Activated CD4-positive, alpha-beta memory T cell treated with anti-CD3 and anti-CD28 coated beads, Interleukin-2, amount 10 ng/mL, durations not matched to agents 7 days and 5 days (primary cell): ENCODE data around the gene RANBP17. TPM values are rescaled to one million over a fixed set of nuclear protein-coding genes. Genes with fewer than 3 reads are reported as not detected.
"Not testable (repeated sequence)": the region's sequence is repeated elsewhere in the genome, so short reads cannot be mapped to it uniquely, and the experiment has no call there.

ENCODE experiments used
- CTCF ChIA-PET: fragments of 350-600 bp; sonication (Branson Sonifier 250); formaldehyde crosslinking; loops from one replicate; lab custom pipeline; 2021; ENCODE audit warnings: antibody characterized with exemption, inconsistent platforms; lab: Charles Lee
- POLR2A ChIA-PET: fragments of 350-600 bp; sonication (Branson Sonifier 250); formaldehyde crosslinking; loops from one replicate; lab custom pipeline; 2021; ENCODE audit warnings: antibody characterized with exemption; lab: Charles Lee
- DNase-seq: peaks from one replicate; pipeline ENCODE4 v3.0.0-alpha.2; 2020
- H3K27ac Mint-ChIP-seq: one replicate; pipeline ENCODE4 v1.8.0; 2021; ENCODE audit warnings: mild to moderate bottlenecking, mixed read lengths
- H3K27me3 Mint-ChIP-seq: one replicate; pipeline ENCODE4 v1.8.0; 2021; ENCODE audit warnings: mixed read lengths
- H3K36me3 Mint-ChIP-seq: one replicate; pipeline ENCODE4 v1.8.0; 2021; ENCODE audit warnings: low read depth, mixed read lengths
- H3K4me1 Mint-ChIP-seq: one replicate; pipeline ENCODE4 v1.8.0; 2021; ENCODE audit warnings: mixed read lengths
- H3K4me3 Mint-ChIP-seq: one replicate; pipeline ENCODE4 v1.8.0; 2021; ENCODE audit warnings: mild to moderate bottlenecking, mixed read lengths
- H3K9me3 Mint-ChIP-seq: one replicate; pipeline ENCODE4 v1.8.0; 2021; ENCODE audit warnings: mixed read lengths
- total RNA-seq, 2 experiments: library from RNA; stranded (reverse); gene quantifications; one replicate each; pipeline ENCODE4 v1.2.3, GENCODE V29; 2021

Gene RANBP17
- total RNA-seq, 2 experiments from 2014 or later: not detected

DNA sequence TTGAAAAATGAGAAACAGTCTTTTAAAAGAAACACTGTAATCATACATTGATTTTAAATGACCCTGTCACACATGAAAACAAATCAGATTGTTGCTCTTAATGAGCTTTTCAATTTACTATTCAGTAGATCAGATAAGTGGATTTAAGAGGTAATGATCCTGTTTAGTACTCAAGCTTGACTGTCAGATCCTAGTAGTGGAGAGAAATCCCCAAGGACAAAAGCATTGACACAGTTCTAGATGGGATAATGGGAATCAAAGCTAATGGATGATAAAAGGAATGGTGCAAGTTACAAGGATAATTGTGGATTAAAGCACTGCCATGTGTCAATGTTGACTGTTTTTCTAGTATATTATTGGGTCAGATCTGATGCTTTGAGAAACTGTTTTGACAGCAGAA lies 304.9 kb downstream of the RANBP17 start:
- Mint-ChIP-seq H3K27ac (no peak overlapping the region), H3K4me1 (no peaks in the 10 kb centered on the region), H3K9me3 (no peaks in the 10 kb centered on the region), H3K27me3 (peaks cover 11% of the 10 kb centered on the region), H3K36me3 (no peaks in the 10 kb centered on the region), H3K4me3 (no peak overlapping the region)
- no peak for DNase-seq
- POLR2A ChIA-PET: no interaction called here
- CTCF ChIA-PET: no interaction called here

DNA sequence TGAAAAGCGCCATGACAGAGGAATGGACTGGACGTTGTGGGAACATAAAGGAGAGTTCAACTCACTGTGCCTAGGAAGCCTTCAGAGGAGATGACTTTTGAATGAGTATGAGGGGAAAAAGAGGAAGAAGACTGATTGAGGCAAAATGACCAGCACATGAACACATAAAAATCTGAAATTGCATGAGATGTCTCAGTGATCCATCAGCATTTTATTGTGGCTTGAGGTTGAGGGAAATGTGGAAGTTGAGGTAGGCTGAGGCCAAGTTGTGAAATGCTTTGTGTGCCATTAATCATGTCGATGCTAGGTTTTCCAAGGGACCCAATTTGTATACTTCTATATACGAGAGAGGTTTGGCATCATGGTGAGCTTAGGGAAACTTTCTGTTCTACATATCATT lies 306.4 kb downstream of the RANBP17 start:
- ChIA-PET CTCF (no interaction called here), POLR2A (no interaction called here)
- H3K27me3 Mint-ChIP-seq: peaks cover 11% of the 10 kb centered on the region
- H3K36me3 Mint-ChIP-seq: no peaks in the 10 kb centered on the region
- no peak for DNase-seq
- H3K4me3 Mint-ChIP-seq: no peak overlapping the region
- no peak overlapping the region for H3K27ac Mint-ChIP-seq
- H3K4me1 Mint-ChIP-seq: no peaks in the 10 kb centered on the region
- no peaks in the 10 kb centered on the region for H3K9me3 Mint-ChIP-seq

DNA sequence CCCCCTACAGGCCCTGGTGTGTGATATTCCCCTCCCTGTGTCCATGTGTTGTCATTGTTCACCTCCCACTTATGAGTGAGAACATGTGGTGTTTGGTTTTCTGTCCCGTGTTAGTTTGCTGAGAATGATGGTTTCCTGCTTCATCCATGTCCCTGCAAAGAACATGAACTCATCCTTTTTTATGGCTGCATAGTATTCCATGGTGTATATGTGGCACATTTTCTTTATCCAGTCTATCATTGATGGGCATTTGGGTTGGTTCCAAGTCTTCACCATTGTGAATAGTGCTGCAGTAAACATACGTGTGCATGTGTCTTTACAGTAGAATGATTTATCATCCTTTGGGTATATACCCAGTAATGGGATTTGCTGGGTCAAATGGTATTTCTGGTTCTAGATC lies 313.1 kb downstream of the RANBP17 start:
- POLR2A ChIA-PET, DNase-seq, CTCF ChIA-PET, H3K27ac Mint-ChIP-seq, H3K36me3 Mint-ChIP-seq, H3K9me3 Mint-ChIP-seq, H3K27me3 Mint-ChIP-seq, H3K4me1 Mint-ChIP-seq, H3K4me3 Mint-ChIP-seq: not testable (repeated sequence)

DNA sequence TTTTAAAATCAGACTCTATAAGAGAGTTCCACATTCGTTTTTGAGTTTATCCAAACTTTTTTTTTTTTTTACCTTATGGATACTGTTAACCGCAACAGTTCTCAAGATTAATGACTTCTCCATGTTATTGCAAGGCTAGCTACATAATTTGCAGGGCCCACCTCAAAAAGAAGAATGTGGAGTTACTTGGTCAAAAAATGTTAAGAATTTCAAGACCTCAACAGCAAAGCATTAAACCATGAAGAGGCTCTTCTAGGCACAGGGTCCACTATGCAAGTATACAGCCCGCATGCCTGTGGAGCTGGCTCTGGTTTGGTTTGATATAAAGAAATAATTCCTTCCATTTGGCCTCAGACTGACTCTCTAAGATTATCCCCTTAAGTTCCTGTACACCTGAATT lies 313.9 kb downstream of the RANBP17 start:
- Mint-ChIP-seq H3K4me1 (no peaks in the 10 kb centered on the region), H3K9me3 (no peaks in the 10 kb centered on the region), H3K27ac (no peak overlapping the region), H3K36me3 (no peaks in the 10 kb centered on the region), H3K4me3 (no peak overlapping the region), H3K27me3 (no peaks in the 10 kb centered on the region)
- no peak for DNase-seq
- POLR2A ChIA-PET: no interaction called here
- CTCF ChIA-PET: no interaction called here

DNA sequence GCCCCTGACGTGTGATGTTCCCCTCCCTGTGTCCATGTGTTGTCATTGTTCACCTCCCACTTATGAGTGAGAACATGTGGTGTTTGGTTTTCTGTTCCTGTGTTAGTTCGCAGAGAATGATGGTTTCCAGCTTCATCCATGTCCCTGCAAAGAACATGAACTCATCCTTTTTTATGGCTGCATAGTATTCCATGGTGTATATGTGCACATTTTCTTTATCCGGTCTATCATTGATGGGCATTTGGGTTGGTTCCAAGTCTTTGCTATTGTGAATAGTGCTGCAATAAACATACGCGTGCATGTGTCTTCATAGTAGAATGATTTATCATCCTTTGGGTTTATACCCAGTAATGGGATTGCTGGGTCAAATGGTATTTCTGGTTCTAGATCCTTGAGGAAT lies 316.4 kb downstream of the RANBP17 start:
- CTCF ChIA-PET, POLR2A ChIA-PET: not testable (repeated sequence)

DNA sequence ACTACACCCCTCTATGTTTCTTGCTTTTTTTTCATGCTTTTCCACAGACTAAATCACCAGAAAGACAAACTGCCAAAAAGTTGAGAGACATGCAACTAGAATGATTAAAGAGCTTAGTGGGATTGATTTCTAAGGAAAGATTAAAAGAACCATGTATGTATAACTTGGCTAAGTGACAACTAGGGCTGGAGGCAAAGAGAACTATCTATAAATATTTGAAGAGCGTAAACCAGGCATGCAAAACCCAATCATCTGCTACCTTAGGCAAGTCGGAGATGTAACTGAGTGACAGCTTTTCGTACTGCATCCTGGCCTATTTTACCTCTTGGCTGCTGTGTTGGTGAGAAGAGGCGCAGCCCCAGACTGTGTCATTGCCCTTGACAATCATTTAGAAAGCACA lies 326.2 kb downstream of the RANBP17 start:
- Mint-ChIP-seq H3K9me3 (no peaks in the 10 kb centered on the region), H3K27me3 (no peaks in the 10 kb centered on the region), H3K4me1 (no peaks in the 10 kb centered on the region), H3K4me3 (no peak overlapping the region), H3K27ac (no peak overlapping the region), H3K36me3 (no peaks in the 10 kb centered on the region)
- ChIA-PET CTCF (no interaction called here), POLR2A (no interaction called here)
- no peak for DNase-seq

More for the DNA sequence above, 316.4 kb downstream of the RANBP17 start:
- not testable (repeated sequence) for H3K36me3 Mint-ChIP-seq, H3K4me3 Mint-ChIP-seq, DNase-seq, H3K9me3 Mint-ChIP-seq, H3K27me3 Mint-ChIP-seq, H3K27ac Mint-ChIP-seq, H3K4me1 Mint-ChIP-seq

DNA sequence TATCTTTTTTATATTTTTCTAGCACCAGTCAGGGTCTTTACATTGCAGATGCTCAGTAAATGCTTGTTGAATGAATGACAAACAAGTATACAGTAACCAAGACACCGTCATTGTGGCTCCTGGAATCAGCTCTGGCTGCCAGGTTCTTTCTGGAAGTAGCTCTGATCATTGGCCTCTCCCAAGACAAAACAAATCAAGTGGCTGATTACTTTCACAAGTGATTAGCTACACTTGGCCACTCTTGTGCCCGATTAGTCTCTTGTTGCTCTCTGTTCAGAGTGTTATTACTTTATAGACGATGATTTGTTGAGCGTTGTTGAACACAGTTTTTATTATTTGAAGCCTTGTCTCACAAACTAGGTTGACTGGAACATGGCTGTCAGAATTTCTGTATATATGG lies 327.6 kb downstream of the RANBP17 start:
- Mint-ChIP-seq H3K9me3 (no peaks in the 10 kb centered on the region), H3K27me3 (no peaks in the 10 kb centered on the region), H3K4me1 (no peaks in the 10 kb centered on the region), H3K27ac (no peak overlapping the region), H3K4me3 (no peak overlapping the region), H3K36me3 (no peaks in the 10 kb centered on the region)
- no peak for DNase-seq
- ChIA-PET CTCF (interaction anchor here (1.3 kb wide), 1 partner anchor 18 kb away, joined by 3 read pairs; no protein-coding TSS in a partner anchor), POLR2A (no interaction called here)

DNA sequence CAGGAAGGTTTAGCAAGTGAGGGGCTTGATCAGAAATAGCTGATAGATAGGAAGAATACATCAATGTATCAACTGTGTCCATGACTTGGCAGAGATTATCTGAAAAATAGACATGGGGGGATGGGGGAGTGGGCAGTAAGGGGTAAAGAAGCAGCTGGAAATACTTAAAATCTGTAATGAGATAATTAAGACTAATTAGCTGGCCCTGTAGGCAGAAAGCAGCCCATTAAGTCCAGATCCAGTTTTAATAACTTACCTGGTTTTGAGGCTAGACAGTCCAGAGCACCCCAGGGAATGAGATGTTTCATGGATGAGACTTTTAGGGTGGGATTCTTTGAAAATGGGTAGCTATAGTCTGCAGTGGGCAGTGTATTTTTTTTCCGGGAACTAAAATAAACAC lies 330.3 kb downstream of the RANBP17 start:
- Mint-ChIP-seq H3K9me3 (no peaks in the 10 kb centered on the region), H3K4me3 (no peak overlapping the region), H3K4me1 (no peaks in the 10 kb centered on the region), H3K27me3 (peaks cover 4% of the 10 kb centered on the region), H3K36me3 (no peaks in the 10 kb centered on the region), H3K27ac (no peak overlapping the region)
- ChIA-PET CTCF (no interaction called here), POLR2A (no interaction called here)
- DNase-seq: no peak

DNA sequence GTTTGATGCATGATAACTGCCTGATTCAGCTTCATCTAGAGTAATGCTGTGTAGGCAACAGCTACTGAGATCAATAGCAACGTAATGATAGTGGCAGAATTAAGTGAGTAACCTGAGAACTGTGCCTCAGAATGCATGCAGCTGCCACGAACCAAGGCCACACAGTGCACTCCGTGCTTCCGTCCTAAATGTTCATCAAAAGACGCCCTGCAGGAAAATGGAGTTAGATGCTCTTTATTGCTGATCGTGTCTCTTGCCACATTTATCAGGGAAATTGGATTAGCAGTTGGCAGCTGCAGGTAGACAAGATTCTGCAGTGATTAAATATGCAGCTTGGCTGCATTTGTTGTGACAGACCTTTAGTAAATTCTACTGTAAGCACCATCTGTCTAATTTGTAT lies 339.5 kb downstream of the RANBP17 start:
- ChIA-PET POLR2A (no interaction called here), CTCF (interaction anchor here (0.5 kb wide), 1 partner anchor 133 kb away, joined by 3 read pairs; no protein-coding TSS in a partner anchor)
- Mint-ChIP-seq H3K27me3 (peaks cover 27% of the 10 kb centered on the region), H3K27ac (no peak overlapping the region), H3K36me3 (no peaks in the 10 kb centered on the region), H3K4me1 (no peaks in the 10 kb centered on the region), H3K4me3 (no peak overlapping the region), H3K9me3 (no peaks in the 10 kb centered on the region)
- no peak for DNase-seq

DNA sequence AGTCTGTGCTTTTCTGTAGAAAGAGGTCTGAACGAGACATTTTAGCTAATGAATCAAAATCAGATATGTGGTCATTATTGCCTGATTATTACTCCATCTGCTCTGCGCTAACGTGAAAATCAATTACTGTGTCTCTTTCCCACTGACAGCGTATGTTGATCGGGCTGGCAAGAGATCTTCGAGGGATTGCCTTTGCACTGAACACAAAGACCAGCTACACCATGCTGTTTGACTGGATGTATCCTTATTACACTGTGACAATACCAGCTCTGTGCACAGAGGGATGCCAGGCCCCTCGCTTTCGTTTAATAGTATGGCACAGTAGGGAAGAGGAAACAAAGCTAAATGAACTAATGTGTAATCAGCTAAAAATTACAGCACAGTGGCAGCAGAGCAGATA lies 343.6 kb downstream of the RANBP17 start:
- Mint-ChIP-seq H3K4me1 (no peaks in the 10 kb centered on the region), H3K9me3 (no peaks in the 10 kb centered on the region), H3K27ac (no peak overlapping the region), H3K27me3 (peaks cover 24% of the 10 kb centered on the region), H3K4me3 (no peak overlapping the region), H3K36me3 (no peaks in the 10 kb centered on the region)
- DNase-seq: no peak
- POLR2A ChIA-PET: no interaction called here
- CTCF ChIA-PET: interaction anchor here (1.0 to 5.2 kb wide), 2 partner anchors 67 to 133 kb away, joined by 3 to 54 read pairs; no protein-coding TSS in a partner anchor

DNA sequence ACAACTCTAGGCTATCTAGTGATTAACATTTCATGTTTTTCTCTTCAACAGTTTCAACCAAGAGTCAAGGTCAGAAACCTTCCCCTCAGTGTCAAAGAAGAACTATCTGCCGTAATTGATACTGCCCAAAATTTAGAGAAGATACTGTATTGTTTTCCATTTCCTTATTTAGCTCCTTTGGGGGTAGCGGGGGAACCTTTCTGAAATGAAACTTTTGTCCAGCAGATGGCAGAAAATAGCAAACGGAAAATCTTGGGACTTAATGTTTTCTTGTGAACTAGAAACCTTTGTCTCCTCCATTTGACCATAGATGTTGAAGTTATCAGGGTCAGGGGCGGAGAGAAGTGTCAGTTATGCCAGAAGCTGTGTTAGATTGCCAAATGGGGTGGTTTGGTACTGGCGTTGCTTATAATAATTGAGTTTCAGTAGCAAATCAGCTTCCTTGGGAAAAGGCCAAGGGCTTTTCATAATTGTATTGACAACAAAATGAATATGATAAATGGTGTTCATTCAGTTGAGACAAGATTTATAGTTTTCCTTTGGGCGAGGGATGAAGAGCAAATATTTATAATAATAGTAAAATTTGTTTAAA lies 345.5 kb downstream of the RANBP17 start:
- H3K36me3 Mint-ChIP-seq: no peaks in the 10 kb centered on the region
- no peak overlapping the region for H3K27ac Mint-ChIP-seq
- no peaks in the 10 kb centered on the region for H3K9me3 Mint-ChIP-seq
- no peak for DNase-seq
- no peaks in the 10 kb centered on the region for H3K4me1 Mint-ChIP-seq
- CTCF ChIA-PET: interaction anchor here (0.7 to 5.2 kb wide), 9 partner anchors 9 to 137 kb away, joined by 3 to 54 read pairs (median 4); no protein-coding TSS in a partner anchor
- H3K27me3 Mint-ChIP-seq: peaks cover 24% of the 10 kb centered on the region
- POLR2A ChIA-PET: no interaction called here
- no peak overlapping the region for H3K4me3 Mint-ChIP-seq

DNA sequence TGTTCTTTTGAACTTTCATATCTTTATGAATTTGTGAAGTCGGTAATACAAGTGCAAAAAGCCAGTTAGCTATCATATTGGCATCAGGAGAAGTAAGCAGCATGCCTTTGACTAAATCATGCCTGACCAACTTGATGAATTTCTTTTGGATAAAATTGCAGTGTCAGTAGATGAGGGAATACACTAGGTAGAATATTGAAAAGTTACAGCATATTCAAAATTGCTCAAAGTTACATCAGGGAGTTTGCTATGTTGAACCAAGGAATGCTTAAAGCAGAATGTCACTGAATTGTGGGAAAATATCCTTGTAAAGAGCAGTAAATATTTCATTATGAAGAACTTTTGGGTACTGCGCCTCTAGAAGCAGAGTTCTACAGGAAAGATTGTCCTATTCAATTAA lies 360.1 kb downstream of the RANBP17 start:
- peaks cover 19% of the 10 kb centered on the region for H3K27me3 Mint-ChIP-seq
- no peak overlapping the region for H3K4me3 Mint-ChIP-seq
- POLR2A ChIA-PET: no interaction called here
- H3K27ac Mint-ChIP-seq: no peak overlapping the region
- no peaks in the 10 kb centered on the region for H3K9me3 Mint-ChIP-seq
- CTCF ChIA-PET: no interaction called here
- H3K36me3 Mint-ChIP-seq: no peaks in the 10 kb centered on the region
- peaks cover 6% of the 10 kb centered on the region for H3K4me1 Mint-ChIP-seq
- DNase-seq: no peak

DNA sequence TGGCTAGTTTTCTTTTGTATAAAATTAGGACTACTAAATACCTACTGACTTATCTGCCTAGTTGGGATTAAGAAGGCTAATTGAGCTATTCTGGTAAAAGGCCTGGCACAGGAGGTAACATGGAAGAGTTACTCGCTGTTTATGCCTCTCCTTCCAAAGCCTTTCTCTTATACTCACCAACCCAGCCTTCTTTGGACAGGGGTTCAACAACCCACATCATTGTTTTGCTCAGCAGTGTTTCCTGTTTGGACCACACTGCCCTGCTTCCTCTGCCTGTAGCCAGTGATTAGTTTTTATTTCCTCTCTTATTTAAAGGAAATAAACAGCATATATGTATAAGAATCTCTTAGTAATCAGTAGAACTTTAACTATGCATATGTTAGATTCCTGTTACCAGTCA lies 362.1 kb downstream of the RANBP17 start:
- Mint-ChIP-seq H3K4me3 (no peak overlapping the region), H3K9me3 (no peaks in the 10 kb centered on the region), H3K27ac (no peak overlapping the region), H3K4me1 (peaks cover 6% of the 10 kb centered on the region), H3K36me3 (no peaks in the 10 kb centered on the region), H3K27me3 (peaks cover 13% of the 10 kb centered on the region)
- ChIA-PET POLR2A (interaction anchor here (0.5 kb wide), 1 partner anchor 13 kb away, joined by 3 read pairs; no protein-coding TSS in a partner anchor), CTCF (no interaction called here)
- no peak for DNase-seq

DNA sequence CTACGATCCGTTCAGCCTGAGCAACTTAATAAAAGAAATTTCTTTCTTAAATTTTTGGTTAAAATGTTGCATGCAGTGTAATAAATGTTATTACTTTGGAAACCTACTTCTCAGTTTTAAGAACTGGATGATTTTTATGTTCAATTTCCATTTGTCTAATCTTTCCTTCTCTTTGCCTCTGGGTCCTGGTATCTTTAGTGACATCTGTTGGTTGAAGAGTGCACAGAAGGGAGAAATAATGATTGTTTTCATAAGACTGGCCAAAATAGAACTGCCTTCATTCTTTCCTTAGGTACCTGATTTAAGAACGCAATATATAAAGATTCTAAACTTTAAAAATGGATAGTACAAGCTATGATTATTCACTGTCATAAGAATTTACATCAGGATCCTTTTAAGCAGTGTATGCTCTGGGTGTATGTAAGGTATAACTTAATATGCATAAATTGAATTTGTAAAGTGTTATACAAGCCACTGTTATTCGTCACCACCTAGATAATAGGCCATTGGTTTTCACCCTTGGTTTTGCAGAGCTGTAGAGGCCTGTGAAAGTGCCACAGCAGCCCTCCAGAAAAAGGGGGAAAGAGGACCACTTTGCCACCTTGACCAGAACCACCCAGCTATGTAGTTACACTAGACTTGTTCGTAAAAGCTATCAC lies 364.4 kb downstream of the RANBP17 start:
- POLR2A ChIA-PET: no interaction called here
- Mint-ChIP-seq H3K4me1 (peaks cover 6% of the 10 kb centered on the region), H3K27me3 (peaks cover 9% of the 10 kb centered on the region), H3K27ac (no peak overlapping the region), H3K36me3 (no peaks in the 10 kb centered on the region), H3K4me3 (no peak overlapping the region), H3K9me3 (no peaks in the 10 kb centered on the region)
- CTCF ChIA-PET: interaction anchor here (0.6 kb wide), 1 partner anchor 667 kb away, joined by 3 read pairs; no protein-coding TSS in a partner anchor
- DNase-seq: no peak
